Measurements from ENCODE around the gene SESTD1. TPM values are rescaled to one million over a fixed set of nuclear protein-coding genes. Genes with fewer than 3 reads are reported as not detected.
"Not testable (repeated sequence)": the region's sequence is repeated elsewhere in the genome, so short reads cannot be mapped to it uniquely, and the experiment has no call there.

SESTD1 gene
- polyA plus RNA-seq, 1 donor from 2014 or later: 39.5 TPM

DNA sequence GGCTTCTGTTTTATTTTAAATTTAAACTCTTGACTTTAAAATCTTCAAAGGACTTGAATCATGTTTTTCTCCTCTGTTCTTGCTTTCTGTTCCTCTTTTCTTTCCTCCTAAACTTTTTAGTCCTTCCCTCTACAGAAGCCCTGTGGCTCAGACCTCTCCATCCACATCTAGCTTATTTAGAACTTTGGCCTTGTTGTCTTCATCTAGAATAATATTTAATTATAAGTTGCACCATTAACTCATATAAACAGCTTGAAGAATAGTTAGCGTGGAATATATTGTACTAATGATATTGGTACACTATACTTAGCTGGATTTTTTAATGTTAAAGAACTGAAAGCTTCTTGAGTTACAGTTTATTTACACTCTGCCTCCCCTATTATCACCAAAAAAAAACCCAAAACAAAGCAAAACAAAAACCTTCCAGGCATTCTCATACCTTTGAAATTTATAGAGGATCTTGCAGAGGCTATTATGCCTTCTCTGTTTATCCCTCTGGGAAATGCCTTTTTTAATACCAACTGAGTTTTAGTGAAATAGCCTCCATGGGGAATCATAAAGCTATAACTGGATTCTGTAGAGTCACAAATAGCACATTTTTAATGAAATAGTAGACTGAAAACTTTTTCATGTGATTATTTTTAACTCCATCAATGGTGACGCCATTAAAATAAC lies 205.5 kb downstream of the SESTD1 start:
- Histone ChIP-seq H3K36me3 (ENCODE audit: insufficient read depth, low read length) (no peaks in the 10 kb centered on the region), H2AFZ (ENCODE audit: low read depth, low read length) (no peak overlapping the region), H3F3A (ENCODE audit: insufficient read depth, low read length, poor library complexity, severe bottlenecking) (no peaks in the 10 kb centered on the region), H3K4me3 (ENCODE audit: low read length) (no peak overlapping the region), H3K9me2 (ENCODE audit: insufficient read depth, low read length) (no peaks in the 10 kb centered on the region), H3K27me3 (ENCODE audit: insufficient read depth, low read depth, low read length) (no peaks in the 10 kb centered on the region), H3K4me2 (ENCODE audit: low read length) (no peak overlapping the region), H3K27ac (ENCODE audit: low read length) (no peak overlapping the region), H3K9me3 (ENCODE audit: low read length) (no peaks in the 10 kb centered on the region), H4K20me1 (ENCODE audit: insufficient read depth) (no peaks in the 10 kb centered on the region), H3K9ac (ENCODE audit: low read length) (no peak overlapping the region), H3K79me2 (replicated peaks; ENCODE audit: insufficient read depth, low read length) (no peaks in the 10 kb centered on the region)
- TF ChIP-seq RAD21 (conservative IDR thresholded peaks at IDR 0.05) (no peak), EP300 (conservative IDR thresholded peaks at IDR 0.05; ENCODE audit: poor library complexity, severe bottlenecking) (no peak), POLR2AphosphoS5 (IDR thresholded peaks at IDR 0.05) (no peak), EZH2 (IDR thresholded peaks at IDR 0.05; ENCODE audit: borderline replicate concordance, insufficient read depth, low read length, poor library complexity, severe bottlenecking) (no peak)
- TF ChIP-seq, protein P1, sequence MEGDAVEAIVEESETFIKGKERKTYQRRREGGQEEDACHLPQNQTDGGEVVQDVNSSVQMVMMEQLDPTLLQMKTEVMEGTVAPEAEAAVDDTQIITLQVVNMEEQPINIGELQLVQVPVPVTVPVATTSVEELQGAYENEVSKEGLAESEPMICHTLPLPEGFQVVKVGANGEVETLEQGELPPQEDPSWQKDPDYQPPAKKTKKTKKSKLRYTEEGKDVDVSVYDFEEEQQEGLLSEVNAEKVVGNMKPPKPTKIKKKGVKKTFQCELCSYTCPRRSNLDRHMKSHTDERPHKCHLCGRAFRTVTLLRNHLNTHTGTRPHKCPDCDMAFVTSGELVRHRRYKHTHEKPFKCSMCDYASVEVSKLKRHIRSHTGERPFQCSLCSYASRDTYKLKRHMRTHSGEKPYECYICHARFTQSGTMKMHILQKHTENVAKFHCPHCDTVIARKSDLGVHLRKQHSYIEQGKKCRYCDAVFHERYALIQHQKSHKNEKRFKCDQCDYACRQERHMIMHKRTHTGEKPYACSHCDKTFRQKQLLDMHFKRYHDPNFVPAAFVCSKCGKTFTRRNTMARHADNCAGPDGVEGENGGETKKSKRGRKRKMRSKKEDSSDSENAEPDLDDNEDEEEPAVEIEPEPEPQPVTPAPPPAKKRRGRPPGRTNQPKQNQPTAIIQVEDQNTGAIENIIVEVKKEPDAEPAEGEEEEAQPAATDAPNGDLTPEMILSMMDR (IDR thresholded peaks at IDR 0.05; ENCODE audit: poor library complexity, severe bottlenecking): no peak

DNA sequence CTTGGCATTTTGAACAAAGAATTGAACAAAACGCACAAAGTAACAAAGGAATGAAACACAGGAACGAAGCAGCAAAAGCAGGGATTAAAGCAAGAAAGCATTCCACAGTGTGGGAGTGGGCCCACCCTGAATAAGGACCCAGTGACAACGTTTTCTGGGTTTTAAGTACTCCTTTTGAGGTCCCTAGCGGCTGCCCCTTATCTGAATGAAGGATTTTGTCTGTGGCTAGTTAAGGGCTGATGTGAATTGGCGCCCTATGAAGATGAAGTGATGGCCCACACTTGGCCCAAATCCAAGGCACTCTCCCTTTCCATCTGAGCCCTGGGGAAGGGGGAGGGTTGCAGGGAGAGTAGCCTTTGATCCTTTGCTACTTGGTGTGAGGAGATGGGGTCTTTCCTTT lies 206.9 kb downstream of the SESTD1 start:
- TF ChIP-seq POLR2AphosphoS5 (IDR thresholded peaks at IDR 0.05): no peak
- TF ChIP-seq, protein P1 (IDR thresholded peaks at IDR 0.05; ENCODE audit: poor library complexity, severe bottlenecking): no peak
- TF ChIP-seq, protein P2, sequence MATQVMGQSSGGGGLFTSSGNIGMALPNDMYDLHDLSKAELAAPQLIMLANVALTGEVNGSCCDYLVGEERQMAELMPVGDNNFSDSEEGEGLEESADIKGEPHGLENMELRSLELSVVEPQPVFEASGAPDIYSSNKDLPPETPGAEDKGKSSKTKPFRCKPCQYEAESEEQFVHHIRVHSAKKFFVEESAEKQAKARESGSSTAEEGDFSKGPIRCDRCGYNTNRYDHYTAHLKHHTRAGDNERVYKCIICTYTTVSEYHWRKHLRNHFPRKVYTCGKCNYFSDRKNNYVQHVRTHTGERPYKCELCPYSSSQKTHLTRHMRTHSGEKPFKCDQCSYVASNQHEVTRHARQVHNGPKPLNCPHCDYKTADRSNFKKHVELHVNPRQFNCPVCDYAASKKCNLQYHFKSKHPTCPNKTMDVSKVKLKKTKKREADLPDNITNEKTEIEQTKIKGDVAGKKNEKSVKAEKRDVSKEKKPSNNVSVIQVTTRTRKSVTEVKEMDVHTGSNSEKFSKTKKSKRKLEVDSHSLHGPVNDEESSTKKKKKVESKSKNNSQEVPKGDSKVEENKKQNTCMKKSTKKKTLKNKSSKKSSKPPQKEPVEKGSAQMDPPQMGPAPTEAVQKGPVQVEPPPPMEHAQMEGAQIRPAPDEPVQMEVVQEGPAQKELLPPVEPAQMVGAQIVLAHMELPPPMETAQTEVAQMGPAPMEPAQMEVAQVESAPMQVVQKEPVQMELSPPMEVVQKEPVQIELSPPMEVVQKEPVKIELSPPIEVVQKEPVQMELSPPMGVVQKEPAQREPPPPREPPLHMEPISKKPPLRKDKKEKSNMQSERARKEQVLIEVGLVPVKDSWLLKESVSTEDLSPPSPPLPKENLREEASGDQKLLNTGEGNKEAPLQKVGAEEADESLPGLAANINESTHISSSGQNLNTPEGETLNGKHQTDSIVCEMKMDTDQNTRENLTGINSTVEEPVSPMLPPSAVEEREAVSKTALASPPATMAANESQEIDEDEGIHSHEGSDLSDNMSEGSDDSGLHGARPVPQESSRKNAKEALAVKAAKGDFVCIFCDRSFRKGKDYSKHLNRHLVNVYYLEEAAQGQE (IDR thresholded peaks at IDR 0.05; ENCODE audit: borderline replicate concordance): no peak
- TF ChIP-seq TAF1 (IDR thresholded peaks at IDR 0.05; ENCODE audit: low read depth): no peak
- no peak for TF ChIP-seq EZH2 (IDR thresholded peaks at IDR 0.05; ENCODE audit: borderline replicate concordance, insufficient read depth, low read length, poor library complexity, severe bottlenecking)
- TF ChIP-seq MXI1 (conservative IDR thresholded peaks at IDR 0.05; ENCODE audit: poor library complexity, severe bottlenecking): no peak
- TF ChIP-seq EP300 (conservative IDR thresholded peaks at IDR 0.05; ENCODE audit: poor library complexity, severe bottlenecking): no peak
- no peak for TF ChIP-seq SMC3 (conservative IDR thresholded peaks at IDR 0.05; ENCODE audit: poor library complexity)
- no peak for TF ChIP-seq RAD21 (conservative IDR thresholded peaks at IDR 0.05)
- Histone ChIP-seq H3K4me2 (ENCODE audit: low read length) (no peak overlapping the region), H3K36me3 (ENCODE audit: insufficient read depth, low read length) (no peaks in the 10 kb centered on the region), H3K4me3 (ENCODE audit: low read length) (no peak overlapping the region), H3F3A (ENCODE audit: insufficient read depth, low read length, poor library complexity, severe bottlenecking) (no peaks in the 10 kb centered on the region), H3K79me2 (replicated peaks; ENCODE audit: insufficient read depth, low read length) (no peaks in the 10 kb centered on the region), H3K27me3 (ENCODE audit: insufficient read depth, low read depth, low read length) (no peaks in the 10 kb centered on the region), H3K9ac (ENCODE audit: low read length) (no peak overlapping the region), H3K27ac (ENCODE audit: low read length) (no peak overlapping the region), H2AFZ (ENCODE audit: low read depth, low read length) (no peak overlapping the region), H3K9me2 (ENCODE audit: insufficient read depth, low read length) (no peaks in the 10 kb centered on the region), H4K20me1 (ENCODE audit: insufficient read depth) (no peaks in the 10 kb centered on the region), H3K9me3 (ENCODE audit: low read length) (no peaks in the 10 kb centered on the region)

DNA sequence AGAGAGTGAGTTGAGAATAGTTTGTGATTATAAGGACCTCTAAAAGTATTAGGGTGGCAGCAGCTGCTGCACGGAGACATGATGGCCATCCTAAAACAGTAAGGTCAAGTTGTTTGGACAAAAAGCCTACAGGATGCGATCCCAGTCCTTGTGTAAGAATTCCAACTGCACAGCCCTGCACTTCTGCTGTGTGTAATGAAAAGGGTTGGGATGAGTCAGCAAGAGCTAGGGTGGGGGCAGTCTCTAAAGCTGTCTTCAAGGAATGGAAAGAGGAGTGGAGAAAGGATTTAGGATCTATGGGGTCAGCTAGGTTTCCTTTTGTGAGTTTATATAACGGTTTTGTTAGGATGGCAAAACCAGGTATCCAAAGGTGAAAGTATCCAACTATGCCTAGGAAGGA lies 211.1 kb downstream of the SESTD1 start:
- not testable (repeated sequence) for H3K27me3 ChIP-seq (ENCODE audit: insufficient read depth, low read depth, low read length); H3K9ac ChIP-seq (ENCODE audit: low read length); H3K36me3 ChIP-seq (ENCODE audit: insufficient read depth, low read length); H4K20me1 ChIP-seq (ENCODE audit: insufficient read depth); H3K4me2 ChIP-seq (ENCODE audit: low read length); H3K9me2 ChIP-seq (ENCODE audit: insufficient read depth, low read length); H3K4me3 ChIP-seq (ENCODE audit: low read length); H3K9me3 ChIP-seq (ENCODE audit: low read length); H3K79me2 ChIP-seq (replicated peaks; ENCODE audit: insufficient read depth, low read length); H2AFZ ChIP-seq (ENCODE audit: low read depth, low read length); H3K27ac ChIP-seq (ENCODE audit: low read length); H3F3A ChIP-seq (ENCODE audit: insufficient read depth, low read length, poor library complexity, severe bottlenecking)

Data from neural cell (in vitro differentiated cells).